ENCODE measurements around the gene LRRC26.
A peak's percentile ranks its signal among the peaks of the same experiment; 100 is the strongest.

LRRC26 gene

DNA sequence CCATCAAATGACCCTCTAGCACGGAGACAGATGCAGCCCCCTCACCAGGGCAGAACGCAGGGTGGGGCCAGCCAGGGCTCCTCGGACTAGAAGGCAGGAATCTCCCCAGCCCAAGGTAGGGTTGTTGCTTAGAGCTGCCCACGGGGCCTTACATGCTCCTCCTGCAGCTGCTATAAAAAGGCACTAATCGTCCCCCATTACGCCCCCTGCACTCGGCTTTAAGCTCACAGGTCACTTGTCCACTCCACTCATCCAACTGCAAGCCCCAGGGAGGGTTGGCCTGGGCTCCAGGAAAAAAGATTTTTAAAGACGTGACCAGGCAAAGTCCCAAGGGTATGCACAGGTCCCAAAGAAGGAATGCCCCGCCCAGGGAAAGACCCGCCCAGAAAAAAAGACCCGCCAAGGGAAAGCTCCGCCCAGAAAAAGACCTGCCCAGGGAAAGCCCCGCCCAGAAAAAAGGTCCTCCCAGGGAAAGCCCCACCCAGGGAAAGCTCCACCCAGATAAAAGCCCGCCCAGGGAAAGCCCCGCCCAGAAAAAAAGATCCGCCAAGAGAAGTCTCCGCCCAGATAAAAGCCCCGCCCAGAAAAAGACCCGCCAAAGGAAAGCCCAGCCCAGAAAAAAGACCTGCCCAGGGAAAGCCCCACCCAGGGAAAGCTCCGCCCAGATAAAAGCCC lies 19.8 kb downstream of the LRRC26 start:
- no peak for DNase-seq

DNA sequence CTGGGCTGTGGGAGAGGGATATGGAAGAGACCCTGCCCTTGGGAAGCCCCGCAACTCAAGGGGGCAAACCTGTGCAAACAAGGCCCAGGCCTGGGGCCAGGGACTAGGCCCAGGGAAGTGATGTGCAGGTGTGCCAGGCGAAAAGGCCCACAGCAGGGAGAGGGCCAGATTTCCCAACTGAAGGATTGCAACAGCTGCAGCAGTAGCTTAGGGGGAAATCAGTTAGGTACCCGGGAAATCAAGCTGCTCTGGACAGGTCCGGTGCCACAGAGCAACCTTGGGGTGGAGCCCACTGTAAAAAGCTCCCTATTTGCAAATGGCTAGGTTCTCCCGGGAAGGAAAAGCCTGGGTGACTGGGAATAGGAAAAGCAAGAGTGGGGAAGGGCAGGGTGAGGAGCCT lies 20.5 kb downstream of the LRRC26 start:
- no peak for DNase-seq

DNA sequence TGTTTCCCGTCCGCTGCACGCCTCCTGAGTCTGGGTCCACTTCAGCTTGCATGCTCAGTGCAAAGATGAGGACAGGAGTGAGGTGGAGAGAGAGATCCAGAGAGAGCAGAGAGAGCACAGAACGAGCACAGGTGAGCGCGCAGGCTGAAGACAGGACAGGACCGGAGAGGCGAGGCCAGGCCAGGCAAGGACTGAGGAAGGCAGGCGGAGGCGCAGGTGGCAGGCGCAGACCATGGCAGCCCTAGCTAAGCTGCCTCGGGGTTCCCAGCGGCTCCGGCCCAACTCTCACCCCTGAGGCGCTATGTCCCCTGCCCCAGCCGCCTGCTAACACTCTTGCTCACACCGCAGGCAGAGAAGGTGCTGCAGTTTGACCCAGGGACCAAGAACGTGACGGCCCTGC lies 21.2 kb downstream of the LRRC26 start:
- no peak for DNase-seq

GRCh38 chr9:137148242-137148641 lies 21.6 kb downstream of the LRRC26 start:
- no peak for DNase-seq

DNA sequence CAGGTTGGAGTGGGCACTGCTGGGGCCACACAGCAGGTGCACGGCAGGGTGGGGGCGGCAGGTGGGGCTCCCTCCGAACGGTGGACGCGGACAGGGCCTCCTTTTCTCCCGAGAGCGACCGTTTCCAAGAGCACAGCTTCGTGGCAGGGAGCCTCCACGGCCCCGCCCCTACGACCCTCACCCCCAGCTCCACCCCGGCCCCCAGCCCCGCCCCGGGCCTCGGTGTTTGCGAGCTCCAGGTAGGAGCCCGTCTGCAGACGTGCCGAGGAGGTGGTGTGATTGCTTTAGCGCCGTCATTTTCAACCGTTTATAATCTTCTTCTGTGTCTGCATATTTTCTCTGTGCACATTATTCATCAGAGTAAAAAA lies 22.1 kb downstream of the LRRC26 start:
- no peak for DNase-seq

GRCh38 chr9:137147091-137147792 lies 22.6 kb downstream of the LRRC26 start:
- no peak for DNase-seq

DNA sequence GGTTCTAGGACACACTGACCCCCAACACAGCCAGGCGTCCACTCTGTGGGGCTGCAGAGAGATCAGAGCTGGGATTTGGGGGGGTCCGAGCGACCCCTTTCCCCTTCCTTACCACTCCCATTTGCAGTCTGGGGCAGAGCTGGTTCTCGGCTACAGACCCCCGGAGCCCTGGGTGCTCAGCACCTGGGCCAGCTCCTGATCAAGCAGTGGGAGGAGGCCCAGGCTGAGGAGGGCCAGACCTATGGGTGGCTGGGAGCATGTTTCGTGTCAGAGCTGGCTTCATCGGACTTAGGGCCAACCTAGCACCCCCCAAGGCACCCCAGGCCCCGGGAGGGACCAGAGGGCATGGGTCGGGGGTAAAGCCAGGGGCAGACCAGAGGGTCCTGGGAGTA lies 23.3 kb downstream of the LRRC26 start:
- DNase-seq, result no peak

- no peak for DNase-seq
Observed at GRCh38 chr9:137145731-137146526, 23.9 kb downstream of the LRRC26 start.

DNA sequence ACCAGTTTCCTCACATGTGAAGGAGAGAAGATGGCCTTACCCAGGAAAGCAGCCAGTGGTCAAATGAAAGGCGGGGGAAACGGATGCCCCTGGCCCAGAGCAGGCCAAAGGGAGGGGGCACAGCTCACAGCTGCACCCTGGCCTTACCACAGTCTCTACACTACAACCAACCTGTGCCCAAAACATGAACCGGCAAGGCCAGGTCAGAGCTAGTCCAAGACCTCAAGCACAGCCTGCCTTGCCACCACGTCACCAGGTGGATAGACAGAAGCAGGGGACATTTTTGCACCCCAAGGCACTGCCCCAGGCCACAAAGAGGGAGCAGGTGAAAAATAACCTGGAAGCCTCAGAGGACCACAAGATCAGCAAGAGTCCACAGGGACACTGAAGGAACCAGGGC lies 26.4 kb downstream of the LRRC26 start:
- DNase-seq, result no peak

DNA sequence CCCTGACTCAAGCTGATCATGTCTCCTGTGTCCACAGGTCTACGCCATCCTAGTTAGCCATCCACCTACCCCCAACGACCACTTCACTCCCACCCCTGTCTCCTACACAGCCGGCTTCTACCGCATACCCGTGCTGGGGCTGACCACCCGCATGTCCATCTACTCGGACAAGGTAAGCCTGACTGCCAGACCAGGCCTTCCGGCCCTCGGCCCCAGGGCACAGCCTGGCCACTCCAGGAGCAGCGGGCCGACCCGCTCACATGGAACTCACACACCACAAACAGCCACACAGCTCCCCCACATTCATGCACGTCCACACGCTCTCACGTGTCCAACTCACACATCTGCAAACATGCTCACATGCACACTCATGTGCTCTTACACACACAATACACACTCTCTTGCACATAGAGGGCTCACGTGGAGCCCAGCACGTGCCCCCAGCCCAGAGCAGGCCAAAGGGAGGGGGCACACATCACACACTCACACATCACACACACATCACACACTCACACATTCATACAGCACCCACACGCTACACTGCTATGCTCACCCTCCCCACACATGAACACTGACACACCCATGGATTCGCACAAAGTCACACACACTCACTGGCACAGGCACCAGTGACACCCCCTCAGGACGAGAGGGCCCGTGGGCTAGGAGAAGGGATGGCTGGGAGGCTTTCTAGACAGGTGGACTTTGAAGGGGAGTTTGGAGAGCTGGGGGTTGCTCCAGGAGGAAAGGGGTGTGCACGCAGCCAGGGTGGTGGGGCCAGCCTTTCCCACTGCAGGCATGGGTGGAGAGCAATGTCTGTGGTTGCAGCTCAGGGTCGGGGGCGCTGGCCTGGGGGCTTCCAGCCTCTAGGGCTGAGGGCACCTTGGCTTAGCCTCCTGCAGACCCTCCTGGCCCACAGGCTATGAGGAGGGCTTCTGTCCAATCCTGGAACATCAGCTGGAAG lies 27.6 kb downstream of the LRRC26 start:
- DNase-seq, result no peak

DNA sequence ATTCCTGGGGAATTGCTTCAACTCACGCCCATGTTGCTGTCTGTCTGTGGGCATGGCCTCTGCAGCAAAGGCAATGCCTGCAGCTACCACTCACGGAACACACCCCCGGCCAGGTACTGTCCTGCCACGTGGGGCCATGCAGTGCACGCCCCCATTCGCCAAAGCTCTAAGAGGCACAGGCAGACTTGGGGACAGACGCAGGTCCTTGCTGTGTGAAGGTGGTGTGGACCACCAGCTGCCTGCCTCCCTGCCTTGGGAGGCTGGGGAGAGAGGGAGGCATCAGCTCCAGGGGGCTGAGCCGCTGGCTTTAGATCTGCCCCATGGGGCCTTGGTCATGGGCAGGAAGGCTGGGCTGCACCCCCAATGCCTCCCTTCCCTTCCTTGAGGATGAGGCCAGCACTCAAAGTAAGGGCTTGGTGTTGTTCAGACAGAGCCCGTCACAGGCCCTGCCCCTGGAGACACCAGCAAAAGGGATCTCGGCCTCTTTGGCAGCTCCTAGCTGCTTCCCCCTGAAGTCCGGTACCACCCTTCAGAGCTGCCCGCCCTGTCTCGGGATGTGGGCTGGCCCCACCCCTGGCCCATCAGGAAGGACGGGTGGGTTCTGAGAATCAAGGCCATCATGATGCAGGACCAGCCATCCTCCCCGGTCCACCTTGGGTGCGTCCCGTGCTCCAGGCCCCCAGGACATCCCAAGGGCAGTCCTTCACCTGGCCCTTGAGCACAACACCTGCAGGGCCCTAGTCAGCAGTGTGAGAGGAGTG lies 28.6 kb downstream of the LRRC26 start:
- DNase-seq, result no peak

DNA sequence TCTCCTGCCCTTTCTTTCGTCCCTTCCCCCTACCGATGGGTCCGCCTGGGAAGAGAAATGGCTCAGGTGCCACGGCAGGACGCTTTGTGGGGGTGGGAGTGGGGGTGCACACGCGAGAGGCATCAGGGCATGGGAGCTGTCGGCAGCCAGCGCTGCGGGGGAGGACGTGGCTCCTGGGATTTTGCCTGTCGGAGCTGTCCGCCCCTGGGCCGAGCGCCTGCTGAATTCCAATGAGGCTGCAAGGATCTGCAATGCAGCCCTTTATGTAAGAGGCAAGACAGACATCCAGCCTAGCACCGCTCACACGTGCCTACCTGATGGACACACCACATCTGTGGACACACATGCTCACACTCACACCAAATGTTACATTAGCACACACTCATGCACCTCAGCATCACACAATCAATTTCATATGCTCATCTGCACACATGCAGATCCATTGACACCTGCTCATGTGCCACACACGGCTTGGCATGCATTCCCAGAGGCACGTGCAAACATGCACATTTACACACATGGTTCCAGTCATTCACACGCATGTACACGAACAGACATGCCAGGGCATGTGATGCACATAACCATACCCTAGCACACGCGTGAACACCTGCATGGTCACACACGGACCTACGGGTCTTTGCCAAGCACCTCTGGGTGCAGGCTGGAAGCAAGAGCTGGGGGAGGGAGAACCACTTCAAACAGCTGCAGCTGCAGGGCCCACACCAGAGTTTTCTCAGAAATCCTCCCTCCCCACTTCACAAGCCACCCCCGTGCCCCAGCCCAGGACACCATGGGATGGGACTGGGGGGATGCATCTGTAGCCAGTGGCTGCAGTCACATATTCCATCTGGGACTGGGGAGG lies 29.5 kb downstream of the LRRC26 start:
- DNase-seq, result no peak

GRCh38 chr9:137139468-137140150 lies 30.2 kb downstream of the LRRC26 start:
- DNase-seq, result no peak

DNA sequence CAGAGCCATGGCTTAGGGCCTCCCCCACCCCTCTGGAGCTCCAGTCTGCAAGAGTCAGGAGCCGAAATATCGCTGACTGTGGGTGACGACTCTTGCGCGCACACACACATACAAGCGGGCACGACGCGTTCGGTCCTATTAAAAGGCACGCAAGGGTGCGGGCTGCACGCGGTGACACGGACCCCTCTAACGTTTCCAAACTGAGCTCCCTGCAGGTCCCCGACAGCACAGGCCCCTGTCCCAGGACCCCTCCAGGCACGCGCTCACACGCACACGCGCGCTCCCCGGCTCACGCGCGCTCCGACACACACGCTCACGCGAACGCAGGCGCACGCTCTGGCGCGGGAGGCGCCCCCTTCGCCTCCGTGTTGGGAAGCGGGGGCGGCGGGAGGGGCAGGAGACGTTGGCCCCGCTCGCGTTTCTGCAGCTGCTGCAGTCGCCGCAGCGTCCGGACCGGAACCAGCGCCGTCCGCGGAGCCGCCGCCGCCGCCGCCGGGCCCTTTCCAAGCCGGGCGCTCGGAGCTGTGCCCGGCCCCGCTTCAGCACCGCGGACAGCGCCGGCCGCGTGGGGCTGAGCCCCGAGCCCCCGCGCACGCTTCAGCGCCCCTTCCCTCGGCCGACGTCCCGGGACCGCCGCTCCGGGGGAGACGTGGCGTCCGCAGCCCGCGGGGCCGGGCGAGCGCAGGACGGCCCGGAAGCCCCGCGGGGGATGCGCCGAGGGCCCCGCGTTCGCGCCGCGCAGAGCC lies 31.0 kb downstream of the LRRC26 start, which contains the start of gene GRIN1:
TSS of gene GRIN1 (plus strand) at position 433 of the 746 bp plus-strand sequence. CDS start 333 bp downstream, outside the sequence.
- DNase-seq, result peak; percentile 28

GRCh38 chr9:137138058-137138721 lies 31.7 kb downstream of the LRRC26 start:
- no peak for DNase-seq

DNA sequence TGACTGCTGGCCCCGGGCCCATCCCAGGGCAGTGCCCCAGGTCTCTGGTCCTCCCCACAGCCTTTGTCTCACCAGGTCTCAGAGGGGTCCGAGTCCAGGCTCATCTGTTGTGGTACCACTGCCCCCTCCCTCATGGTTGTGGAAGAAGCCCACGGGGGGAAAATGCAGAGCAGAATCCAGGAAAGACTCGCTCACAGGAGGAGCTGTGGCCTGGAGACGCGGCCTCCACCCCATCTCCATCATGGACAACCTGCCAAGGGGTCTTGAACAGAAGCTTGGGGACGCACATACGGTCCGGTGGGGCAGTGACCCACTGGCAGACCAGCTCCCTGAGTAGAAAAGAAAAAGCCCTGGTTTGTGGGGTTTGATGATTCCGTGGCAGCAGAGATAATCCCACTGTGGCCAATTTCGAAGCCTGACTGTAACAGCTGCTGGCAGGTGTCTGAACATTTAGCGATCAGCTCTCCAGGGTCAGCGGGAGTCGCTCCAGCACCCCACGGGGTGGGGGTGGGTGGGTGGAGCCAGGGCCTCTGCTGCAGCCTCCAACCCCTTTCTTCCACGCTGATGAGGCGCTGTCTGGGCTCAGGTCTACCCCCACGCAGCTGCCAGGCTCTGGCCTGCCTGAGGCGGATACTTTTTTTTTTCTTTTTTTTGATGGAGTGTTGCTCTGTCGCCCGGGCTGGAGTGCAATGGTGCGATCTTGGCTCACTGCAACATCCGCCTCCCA lies 32.8 kb downstream of the LRRC26 start:
- DNase-seq, result no peak

DNA sequence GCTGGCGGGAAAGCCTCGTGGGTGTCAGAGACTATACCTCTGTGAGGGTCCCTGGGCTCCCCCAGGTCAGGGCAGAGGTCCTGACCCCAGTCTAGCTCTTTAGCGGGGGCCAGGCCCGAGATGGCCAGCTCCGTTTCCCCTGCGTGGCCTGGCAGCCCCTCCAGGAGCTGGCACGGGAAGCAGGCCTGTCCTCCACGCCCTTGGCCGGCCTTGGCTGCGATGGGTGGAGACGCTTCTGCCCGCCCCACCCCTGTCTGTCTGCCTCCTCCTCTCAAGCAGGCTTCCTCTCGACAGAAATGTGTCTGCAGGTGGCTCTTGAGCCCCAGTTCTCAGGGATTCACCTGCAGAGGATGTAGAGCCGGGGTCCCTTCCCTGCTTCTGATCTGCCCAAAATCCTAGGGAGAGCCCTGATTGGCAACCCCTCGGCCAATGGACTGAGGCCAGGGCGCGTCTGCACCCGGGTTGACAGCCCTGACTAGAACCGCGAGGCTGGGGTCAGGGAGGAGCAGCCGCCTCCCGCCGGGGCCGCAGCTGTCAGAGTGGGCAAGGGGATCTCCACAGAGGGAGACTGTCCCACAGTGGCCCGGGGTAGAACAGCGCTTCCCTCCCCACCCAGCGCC lies 33.5 kb downstream of the LRRC26 start:
- DNase-seq, result no peak

All from fibroblast of skin of abdomen (primary cell).